HG03135 (cell line): Measurements from ENCODE around the gene ELF5.

ENCODE experiments used
- ATAC-seq: cut with Tn5 transposase; IDR thresholded peaks from one replicate; pipeline ENCODE4 v1.9.1; 2021; ENCODE audit warnings: mild to moderate bottlenecking, moderate library complexity; ENCODE audit not compliant: unreplicated experiment

The ELF5 gene

GRCh38 chr11:34458525-34458924 lies 55.1 kb downstream of the ELF5 start:
- no peak for ATAC-seq

DNA sequence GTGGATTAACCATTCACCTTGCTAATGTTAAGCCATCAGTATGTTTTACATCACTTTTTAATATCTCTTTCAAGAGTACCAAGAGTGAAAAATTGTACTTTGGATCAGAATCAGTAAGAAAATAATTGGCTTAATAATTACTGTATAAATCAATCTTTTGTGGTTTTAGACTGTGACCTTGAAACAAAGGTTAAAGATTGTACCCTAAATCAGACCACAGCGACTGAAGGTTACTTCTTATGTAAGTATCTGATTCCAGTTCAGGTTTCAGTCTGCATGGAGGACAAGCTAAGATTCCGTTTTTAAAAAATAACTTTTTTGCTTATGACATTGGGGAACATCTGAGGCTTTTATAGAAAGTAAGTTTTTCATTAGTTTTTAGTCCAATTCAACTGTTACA lies 56.0 kb downstream of the ELF5 start:
- ATAC-seq = no peak

DNA sequence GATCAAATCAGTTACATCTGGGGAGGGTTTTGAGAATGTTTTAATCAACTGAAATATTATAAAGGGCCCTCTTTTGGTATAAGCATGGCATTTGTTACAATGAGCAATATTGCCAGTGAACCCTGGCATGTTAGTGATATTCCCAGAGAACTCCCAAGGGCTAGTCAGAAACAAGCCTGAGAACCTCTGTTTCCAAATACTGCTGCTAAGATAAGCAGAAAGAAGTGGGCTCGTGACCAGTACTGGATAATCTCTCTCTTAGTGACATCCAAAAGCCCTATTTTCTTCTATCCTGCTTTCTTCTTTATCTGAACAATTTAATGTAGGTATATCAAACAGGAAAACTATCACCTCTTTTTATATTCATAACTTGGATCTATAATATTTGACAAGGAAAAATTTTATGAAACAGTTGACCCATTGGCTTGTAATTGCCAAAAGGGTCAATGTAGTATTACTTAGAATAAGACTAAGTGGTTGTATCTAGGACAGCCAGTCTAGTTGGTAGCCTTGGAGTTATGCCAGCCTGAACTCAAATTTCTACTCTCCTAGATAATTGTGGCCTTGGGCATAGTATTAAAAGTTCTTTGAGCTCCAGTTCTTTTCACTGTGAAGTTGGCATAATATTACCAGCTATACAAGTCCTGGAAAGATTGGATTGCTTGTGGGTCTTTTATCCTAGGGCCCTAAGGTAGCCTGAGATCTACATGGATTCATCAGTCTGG lies 59.1 kb downstream of the ELF5 start:
- no peak for ATAC-seq

DNA sequence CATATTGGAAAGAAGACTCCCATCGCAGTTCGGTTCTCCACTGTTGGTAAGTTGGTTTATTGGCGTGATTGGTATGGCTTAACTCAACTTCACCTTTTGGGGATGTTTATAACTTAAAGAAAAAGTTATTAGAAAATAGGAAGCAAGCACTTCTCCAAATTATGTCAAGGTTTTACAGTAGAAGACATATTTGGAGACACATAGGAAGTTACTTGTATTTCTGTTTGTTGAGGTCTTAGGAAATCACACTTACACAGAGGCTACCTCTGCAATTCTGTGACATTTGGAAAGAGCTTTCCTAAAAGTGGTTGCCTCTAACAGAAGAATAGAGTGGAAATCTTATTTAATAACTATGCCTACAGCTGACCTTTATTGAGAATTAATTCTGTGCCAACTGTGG lies 62.5 kb downstream of the ELF5 start:
- ATAC-seq = no peak

GRCh38 chr11:34449013-34449412 lies 64.6 kb downstream of the ELF5 start:
- peak; percentile 63 for ATAC-seq

GRCh38 chr11:34448223-34448994 lies 65.2 kb downstream of the ELF5 start:
- no peak for ATAC-seq

DNA sequence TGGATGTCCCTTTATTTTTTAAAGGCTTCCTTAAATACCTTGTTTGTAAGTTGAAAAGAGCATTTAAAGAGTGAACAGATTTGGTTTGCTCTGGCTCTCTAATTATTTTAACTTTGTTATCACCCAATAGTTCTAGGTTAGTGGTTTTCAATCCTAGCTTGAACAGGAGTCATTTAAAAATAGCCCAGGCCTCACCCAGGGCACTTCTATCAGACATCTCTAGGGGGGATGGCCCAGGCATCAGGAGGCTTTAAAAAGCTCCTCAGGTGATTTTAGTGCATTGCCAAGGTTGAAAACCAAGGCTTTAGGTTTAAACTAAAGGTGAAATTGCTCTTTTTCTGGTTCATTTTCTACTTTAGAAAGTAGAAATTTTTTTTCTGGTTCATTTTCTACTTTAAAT lies 66.5 kb downstream of the ELF5 start:
- ATAC-seq = no peak

- ATAC-seq = no peak
Measured at GRCh38 chr11:34446386-34446785, 67.2 kb downstream of the ELF5 start.

DNA sequence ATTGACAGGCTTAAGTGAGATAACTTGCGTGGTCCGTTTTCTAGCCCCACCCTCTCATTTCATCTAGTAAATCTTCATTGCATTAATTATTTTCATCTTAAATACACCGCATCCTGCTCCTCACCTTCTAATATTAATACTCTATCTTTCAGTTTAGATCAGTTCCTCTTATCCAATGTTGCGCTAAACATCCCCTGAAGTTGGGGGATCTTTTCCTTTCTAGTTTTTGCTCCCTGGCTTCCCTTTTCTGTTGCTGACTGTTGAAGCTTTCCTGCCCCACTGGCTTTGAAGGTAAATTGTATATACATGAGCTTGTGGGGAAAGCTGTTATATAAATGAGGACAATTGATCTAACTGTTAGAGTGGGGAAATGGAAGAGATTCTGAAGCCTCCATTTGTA lies 67.6 kb downstream of the ELF5 start:
- no peak for ATAC-seq

DNA sequence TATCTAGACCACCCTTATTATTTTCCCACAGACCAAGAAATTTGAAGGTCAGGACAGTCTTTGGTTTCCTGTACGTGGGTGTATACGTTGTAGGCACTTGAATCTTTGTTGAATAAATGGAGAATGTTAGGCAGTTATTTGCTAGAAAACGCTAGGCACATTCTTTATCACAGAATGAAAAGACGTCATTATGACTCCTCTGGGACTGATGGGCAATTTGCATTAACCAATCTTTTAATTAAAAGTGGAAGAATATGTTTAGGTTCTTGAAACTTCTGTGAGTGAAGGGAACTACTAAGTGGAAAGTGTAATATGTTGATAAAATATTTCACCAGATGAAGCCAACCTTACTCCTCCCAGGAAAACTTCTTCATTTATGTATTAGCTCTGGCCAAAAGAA lies 69.2 kb downstream of the ELF5 start:
- ATAC-seq = no peak

DNA sequence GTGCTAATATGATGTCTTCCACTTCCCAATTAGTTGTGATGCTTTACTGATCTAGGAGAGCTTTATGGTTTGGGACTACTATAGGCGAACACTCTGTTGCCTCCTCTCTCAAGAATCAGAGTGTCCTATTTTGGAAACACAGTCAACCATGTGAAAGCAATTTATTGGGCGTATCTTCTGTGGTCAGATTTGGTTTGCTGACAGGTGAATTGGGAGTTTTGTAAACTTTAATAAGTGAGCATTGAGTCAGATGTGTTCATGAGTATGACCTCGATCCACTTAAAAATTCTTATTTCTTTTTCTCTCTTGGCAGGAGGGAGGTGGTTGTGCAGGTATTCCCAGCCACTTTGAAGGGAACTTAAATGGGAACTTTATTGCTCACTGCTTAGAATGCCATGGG lies 70.5 kb downstream of the ELF5 start:
- no peak for ATAC-seq

DNA sequence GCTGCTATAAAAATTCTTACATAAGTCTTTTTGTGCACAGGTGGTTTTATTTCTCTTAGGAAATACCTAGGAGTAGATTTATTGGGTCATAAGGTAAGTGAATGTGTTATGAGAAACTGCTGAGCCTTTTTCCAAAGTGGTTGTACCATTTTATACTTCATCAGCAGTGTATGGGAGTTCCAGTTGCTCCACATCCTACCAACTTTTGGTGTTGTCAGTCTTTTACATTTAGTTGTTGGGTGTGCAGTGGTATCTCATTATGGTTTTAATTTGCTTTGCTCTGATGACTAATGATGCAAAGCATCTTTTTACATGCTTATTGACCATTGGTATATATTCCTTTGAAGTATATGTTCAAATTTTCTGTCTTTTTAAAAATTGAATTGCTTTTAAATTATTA lies 71.8 kb downstream of the ELF5 start:
- ATAC-seq = no peak

- no peak for ATAC-seq
Measured at GRCh38 chr11:34439610-34440198, 73.9 kb downstream of the ELF5 start.

DNA sequence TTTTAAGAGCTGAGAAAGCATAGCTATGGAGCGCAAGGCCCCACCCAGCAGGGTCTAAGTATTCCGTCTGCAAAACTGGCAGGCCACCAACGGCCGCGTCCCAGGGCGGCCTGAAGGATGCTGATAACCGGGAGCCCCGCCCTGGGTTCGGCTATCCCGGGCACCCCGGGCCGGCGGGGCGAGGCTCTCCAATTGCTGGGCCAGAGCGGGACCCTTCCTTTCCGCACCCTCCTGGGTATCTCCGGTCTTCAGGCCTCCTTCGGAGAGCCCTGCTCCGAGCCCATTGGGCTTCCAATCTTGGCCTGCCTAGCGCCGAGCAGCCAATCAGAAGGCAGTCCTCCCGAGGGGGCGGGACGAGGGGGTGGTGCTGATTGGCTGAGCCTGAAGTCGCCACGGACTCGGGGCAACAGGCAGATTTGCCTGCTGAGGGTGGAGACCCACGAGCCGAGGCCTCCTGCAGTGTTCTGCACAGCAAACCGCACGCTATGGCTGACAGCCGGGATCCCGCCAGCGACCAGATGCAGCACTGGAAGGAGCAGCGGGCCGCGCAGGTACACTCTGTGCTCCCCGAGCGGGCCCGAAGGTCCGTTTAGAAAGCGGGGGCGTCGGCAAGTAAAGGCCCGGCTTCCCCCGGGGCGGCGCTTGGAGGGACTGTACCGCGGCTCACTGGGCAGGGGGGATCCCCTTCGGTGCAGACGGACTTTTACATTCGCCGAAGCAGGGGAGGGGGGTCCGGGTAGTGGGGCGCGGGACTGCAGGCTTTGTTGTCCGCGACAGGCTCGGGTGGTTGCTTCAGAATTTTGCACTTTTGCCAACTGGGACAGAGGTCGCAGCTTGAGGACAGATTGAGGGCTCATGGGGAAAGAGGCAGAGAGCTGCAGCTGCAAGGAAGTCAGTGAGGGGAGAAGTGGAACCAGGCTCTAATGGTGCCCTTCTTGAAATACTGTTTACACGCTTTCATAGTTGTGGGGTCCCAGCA lies 74.8 kb downstream of the ELF5 start, which contains the start of gene CAT:
TSS of gene CAT (plus strand) at position 406 of the 979 bp plus-strand sequence. CDS start at position 486, 80 bp downstream.
- peak; percentile 96 for ATAC-seq

DNA sequence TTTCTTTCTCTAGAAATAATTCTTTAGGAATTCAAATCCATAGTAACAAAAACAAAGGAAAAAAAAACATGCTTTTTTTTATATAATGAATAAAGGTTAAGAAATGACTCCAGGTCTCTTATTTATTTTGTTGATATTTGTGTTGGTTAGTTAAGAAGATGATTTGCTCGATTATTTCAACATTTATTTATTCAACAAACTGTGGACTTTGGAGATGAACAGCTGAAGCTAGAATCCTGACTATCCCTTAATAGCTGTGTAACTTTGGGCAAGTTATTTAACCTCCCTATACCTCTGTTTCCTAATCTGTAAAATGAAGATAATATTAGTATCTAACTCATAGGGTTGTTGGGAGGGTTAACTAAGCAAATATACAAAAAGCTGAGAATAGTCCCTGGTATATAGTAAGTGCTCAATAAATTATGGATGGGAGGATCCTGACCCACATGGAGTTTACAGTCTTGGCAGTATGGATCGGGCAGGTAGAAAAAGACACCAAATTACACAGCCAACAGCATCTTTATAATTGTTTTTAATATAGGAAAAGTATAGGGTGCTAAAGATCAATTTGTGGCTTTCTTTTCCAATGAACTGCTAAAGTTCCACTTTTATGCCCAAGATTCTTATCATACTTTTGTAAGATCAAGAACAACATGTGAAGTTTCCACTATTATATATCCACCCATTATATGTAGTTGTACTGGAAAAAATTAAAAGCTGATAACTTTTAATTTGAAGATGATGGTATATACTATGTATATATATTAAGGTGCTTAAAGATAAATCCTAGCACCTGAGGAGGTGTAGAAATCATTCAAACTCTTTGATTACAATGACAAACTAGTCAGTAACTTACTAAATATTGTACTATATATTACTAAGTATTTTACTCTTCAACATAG lies 76.1 kb downstream of the ELF5 start:
- ATAC-seq = no peak

- no peak for ATAC-seq
Measured at GRCh38 chr11:34433899-34434298, 79.7 kb downstream of the ELF5 start.

- ATAC-seq = no peak
Measured at GRCh38 chr11:34432822-34433221, 80.8 kb downstream of the ELF5 start.

DNA sequence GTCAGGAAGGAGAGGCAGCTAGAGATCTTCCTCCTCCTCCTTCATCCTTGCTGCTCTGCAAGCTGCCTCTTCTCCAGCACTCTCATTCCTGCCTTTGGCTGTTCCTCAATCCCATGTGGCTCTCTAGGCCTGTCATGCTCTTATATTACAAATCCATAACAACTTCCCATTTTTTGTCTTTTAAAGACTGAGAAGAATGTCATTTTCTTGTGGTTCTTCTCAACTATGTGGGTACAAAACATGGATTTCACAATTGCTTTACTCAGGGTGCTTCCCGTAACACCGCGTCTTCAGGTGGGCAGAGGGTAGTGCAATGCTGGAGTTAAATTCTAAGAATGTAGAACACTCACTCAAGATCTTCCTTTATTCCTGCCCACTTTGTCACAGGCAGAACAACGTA lies 81.6 kb downstream of the ELF5 start:
- ATAC-seq = no peak
